Subcutaneous adipose tissue (tissue), 4 donors: ENCODE measurements around the gene PDCD11. TPM values are rescaled to one million over a fixed set of nuclear protein-coding genes. Genes with fewer than 3 reads are reported as not detected.

ENCODE experiments used
- CTCF ChIP-seq: fragments of 450-650 bp; IDR thresholded peaks from one replicate; pipeline ENCODE4 v1.5.1; 2016; ENCODE audit warnings: low read depth, mild to moderate bottlenecking, control low read depth, antibody characterized with exemption, moderate library complexity
- total RNA-seq, 4 donors: library from RNA; depleted of rRNA; stranded (reverse); fragments of >200 nt; gene quantifications; one replicate each; pipeline ENCODE4 v1.1.0, GENCODE V29; 2016

Gene PDCD11
- total RNA-seq: 10 to 100 TPM; 12.2 to 15.2 (median 13.7) TPM

- TF ChIP-seq CTCF: no peak
These were observed at the start of gene PDCD11, which contains the start of gene ATP5MK for GRCh38 chr10:103396067-103396788. Gene PDCD11 (plus strand): TSS chr10:103396626. CDS start chr10:103398427, 1,801 bp downstream. Gene ATP5MK (minus strand): TSS chr10:103396475. CDS start chr10:103392457, 4,018 bp downstream.

- TF ChIP-seq CTCF: no peak
These were observed 46.3 kb upstream of the PDCD11 start for GRCh38 chr10:103350175-103350516.

GRCh38 chr10:103350517-103351260 lies 45.7 kb upstream of the PDCD11 start, which contains the start of gene PCGF6:
Gene PCGF6 (minus strand): TSS chr10:103351140. CDS start chr10:103351066, 74 bp downstream.
- no peak for TF ChIP-seq CTCF

GRCh38 chr10:103353281-103353680 lies 43.1 kb upstream of the PDCD11 start:
- no peak for TF ChIP-seq CTCF

GRCh38 chr10:103355906-103356599 lies 40.4 kb upstream of the PDCD11 start:
- TF ChIP-seq CTCF: no peak

GRCh38 chr10:103367379-103367781 lies 29.0 kb upstream of the PDCD11 start:
- TF ChIP-seq CTCF: no peak
